Lung (tissue), 12 donors: ENCODE results near the gene CD300E. TPM values are rescaled to one million over a fixed set of nuclear protein-coding genes. Genes with fewer than 3 reads are reported as not detected.

ENCODE experiments used
- ATAC-seq: fragments of 200-7000 bp; cut with Tn5 transposase; one replicate; pipeline ENCODE4 v1.9.1; 2020; ENCODE audit warnings: moderate number of reproducible peaks; ENCODE audit not compliant: insufficient read depth, low FRiP score
- DNase-seq, 3 donors: peaks; one replicate each; pipeline ENCODE4 v3.0.0-alpha.2; 2013 to 2017
- H3K27ac ChIP-seq, 2 donors: one replicate each; pipeline ENCODE4 v1.5.1; 2013; ENCODE audit warnings: mild to moderate bottlenecking in 2 of 2, moderate library complexity in 2 of 2, control low read depth in 1 of 2, inconsistent platforms in 1 of 2, low read depth in 1 of 2, low read length in 1 of 2
- H3K27me3 ChIP-seq, 3 donors: one replicate each; pipeline ENCODE4 v1.5.1; 2013; ENCODE audit warnings: low read length in 2 of 3; ENCODE audit not compliant: control insufficient read depth in 3 of 3, insufficient read depth in 3 of 3
- H3K36me3 ChIP-seq, 4 donors: one replicate each; pipeline ENCODE4 v1.5.1; 2013; ENCODE audit warnings: low read length in 4 of 4, mild to moderate bottlenecking in 1 of 4, moderate library complexity in 1 of 4; ENCODE audit not compliant: control insufficient read depth in 4 of 4, insufficient read depth in 4 of 4
- H3K4me1 ChIP-seq, 5 donors: one replicate each; pipeline ENCODE4 v1.5.1; 2013; ENCODE audit warnings: low read length in 5 of 5, mild to moderate bottlenecking in 2 of 5, moderate library complexity in 1 of 5; ENCODE audit not compliant: control insufficient read depth in 5 of 5, insufficient read depth in 5 of 5
- H3K4me3 ChIP-seq: one replicate; pipeline ENCODE4 v1.5.1; 2013; ENCODE audit warnings: mild to moderate bottlenecking, control low read depth, moderate library complexity
- H3K9ac ChIP-seq, 2 donors: one replicate each; pipeline ENCODE4 v1.5.1; 2013; ENCODE audit warnings: low read length in 2 of 2, control low read depth in 1 of 2; ENCODE audit not compliant: insufficient read depth in 1 of 2
- H3K9me3 ChIP-seq, 4 donors: one replicate each; pipeline ENCODE4 v1.5.1; 2013; ENCODE audit warnings: low read length in 3 of 4, mild to moderate bottlenecking in 1 of 4, moderate library complexity in 1 of 4; ENCODE audit not compliant: control insufficient read depth in 4 of 4, insufficient read depth in 3 of 4
- WGBS, 2 donors: extraction: QIAGEN DNeasy Blood & Tissue Kit; methylation state at CpG; one replicate each; pipeline ENCODE4 v1.1.7; 2013; 5-methylcytosine and 5-hydroxymethylcytosine counted together
- polyA plus RNA-seq, 2 donors: library from polyadenylated mRNA; stranded (reverse); fragments of 200-250 nt; gene quantifications; one replicate each; pipeline ENCODE4 v1.2.1, GENCODE V29; 2013
- total RNA-seq, 2 donors: library from RNA; depleted of rRNA in 1 of 2; stranded (reverse); fragments of >200 nt in 1 of 2; gene quantifications; one replicate each; pipeline ENCODE4 v1.2.1, GENCODE V29; 2014 to 2021
- TF ChIP-seq, protein P1 (sequence below): IDR thresholded peaks from 2 replicates; pipeline ENCODE4 v1.5.1; 2012; ENCODE audit warnings: mild to moderate bottlenecking; ENCODE audit errors: control extremely low read depth, extremely low read depth
- donor health status: control.
- donor health status: control.
- donor health status: Bipolar disorder and iron deficiency.
- donor health status: healthy.
- donor health status: DM: yes; HTN: yes; CAD: no.

CD300E gene
- total and polyA plus RNA-seq, 4 donors = 3.4 to 81.6 (median 11.2) TPM

DNA sequence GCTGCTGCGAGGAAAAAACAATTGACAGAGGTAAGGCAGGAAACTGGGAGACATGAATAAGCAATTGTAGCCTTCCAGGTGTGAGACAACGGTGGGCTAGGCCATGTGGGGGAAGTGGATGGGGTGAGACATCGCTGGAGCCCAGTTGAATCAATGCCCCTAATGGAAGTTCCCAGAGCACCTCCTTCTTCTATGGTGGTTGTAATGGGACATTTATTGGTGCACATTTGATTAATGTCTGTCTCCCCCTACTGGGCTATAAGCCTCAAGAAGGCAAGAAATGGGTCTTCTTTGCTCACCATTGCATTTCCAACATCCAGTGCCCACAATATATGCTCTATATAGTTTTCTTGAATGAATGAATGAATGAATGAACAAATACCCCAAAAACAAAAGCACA, 22.7 kb upstream of the CD300E start:
- Histone ChIP-seq H3K36me3 (no peaks in the 10 kb centered on the region), H3K4me1 (no peaks in the 10 kb centered on the region), H3K9me3 (no peaks in the 10 kb centered on the region), H3K9ac (no peak overlapping the region), H3K4me3 (no peak overlapping the region), H3K27ac (no peak overlapping the region), H3K27me3 (peaks cover 0 to 18% (median 6%) of the 10 kb centered on the region in 3 donors)
- ATAC-seq (no peak), DNase-seq (no peak)
- TF ChIP-seq, protein P1, sequence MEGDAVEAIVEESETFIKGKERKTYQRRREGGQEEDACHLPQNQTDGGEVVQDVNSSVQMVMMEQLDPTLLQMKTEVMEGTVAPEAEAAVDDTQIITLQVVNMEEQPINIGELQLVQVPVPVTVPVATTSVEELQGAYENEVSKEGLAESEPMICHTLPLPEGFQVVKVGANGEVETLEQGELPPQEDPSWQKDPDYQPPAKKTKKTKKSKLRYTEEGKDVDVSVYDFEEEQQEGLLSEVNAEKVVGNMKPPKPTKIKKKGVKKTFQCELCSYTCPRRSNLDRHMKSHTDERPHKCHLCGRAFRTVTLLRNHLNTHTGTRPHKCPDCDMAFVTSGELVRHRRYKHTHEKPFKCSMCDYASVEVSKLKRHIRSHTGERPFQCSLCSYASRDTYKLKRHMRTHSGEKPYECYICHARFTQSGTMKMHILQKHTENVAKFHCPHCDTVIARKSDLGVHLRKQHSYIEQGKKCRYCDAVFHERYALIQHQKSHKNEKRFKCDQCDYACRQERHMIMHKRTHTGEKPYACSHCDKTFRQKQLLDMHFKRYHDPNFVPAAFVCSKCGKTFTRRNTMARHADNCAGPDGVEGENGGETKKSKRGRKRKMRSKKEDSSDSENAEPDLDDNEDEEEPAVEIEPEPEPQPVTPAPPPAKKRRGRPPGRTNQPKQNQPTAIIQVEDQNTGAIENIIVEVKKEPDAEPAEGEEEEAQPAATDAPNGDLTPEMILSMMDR = peak; percentile 2
- 40 to 50% methylated on average over 3 of the region's 3 CpGs for WGBS, 2 donors

GRCh38 chr17:74645010-74645409, 21.5 kb upstream of the CD300E start:
- TF ChIP-seq, protein P1 = no peak
- Histone ChIP-seq H3K4me1 (no peaks in the 10 kb centered on the region), H3K36me3 (no peaks in the 10 kb centered on the region), H3K9me3 (no peaks in the 10 kb centered on the region), H3K27me3 (peaks cover 0 to 10% (median 2%) of the 10 kb centered on the region in 3 donors), H3K4me3 (no peak overlapping the region), H3K27ac (no peak overlapping the region), H3K9ac (no peak overlapping the region)
- ATAC-seq (no peak), DNase-seq (no peak)
- WGBS, 2 donors = 79 to 89% methylated on average over 2 of the region's 2 CpGs

- Histone ChIP-seq H3K4me1 (no peaks in the 10 kb centered on the region), H3K4me3 (no peak overlapping the region), H3K9me3 (no peaks in the 10 kb centered on the region), H3K27ac (no peak overlapping the region), H3K9ac (no peak overlapping the region), H3K27me3 (peaks cover 0 to 9% (median 2%) of the 10 kb centered on the region in 3 donors), H3K36me3 (no peaks in the 10 kb centered on the region)
- ATAC-seq (no peak), DNase-seq (no peak)
- WGBS, 2 donors = 78 to 93% methylated on average over 2 of the region's 2 CpGs
- TF ChIP-seq, protein P1 = no peak
These were observed 20.9 kb upstream of the CD300E start for GRCh38 chr17:74644419-74644818.

- ATAC-seq (no peak), DNase-seq (no peak)
- Histone ChIP-seq H3K9ac (no peak overlapping the region), H3K27me3 (peaks cover 0 to 9% (median 2%) of the 10 kb centered on the region in 3 donors), H3K4me3 (no peak overlapping the region), H3K9me3 (no peaks in the 10 kb centered on the region), H3K27ac (no peak overlapping the region), H3K4me1 (no peaks in the 10 kb centered on the region), H3K36me3 (no peaks in the 10 kb centered on the region)
- TF ChIP-seq, protein P1 = no peak
These were observed 20.3 kb upstream of the CD300E start for GRCh38 chr17:74643826-74644225.
